Right lobe of liver (tissue), 4 donors: ENCODE measurements around the gene HPCAL4.

Experiments used
- POLR2A ChIP-seq: fragments of 450-650 bp; IDR thresholded peaks from one replicate; pipeline ENCODE4 v1.6.1; 2017; ENCODE audit warnings: antibody characterized with exemption, mild to moderate bottlenecking
- TF ChIP-seq, protein P1 (sequence below), 4 donors: fragments of 200-600 bp in 3 of 4; fragments of 450-650 bp in 1 of 4; IDR thresholded peaks; one replicate each; pipeline versions ENCODE4 v1.5.1 to v1.8.0; 2016 to 2022; ENCODE audit warnings: antibody characterized with exemption in 4 of 4, mild to moderate bottlenecking in 2 of 4
- donor health status: DM: no; HTN: no; CAD: no.
- donor health status: DM: no; HTN: no; CAD: no.
- donor health status: DM: no; HTN: yes; CAD: no.

DNA sequence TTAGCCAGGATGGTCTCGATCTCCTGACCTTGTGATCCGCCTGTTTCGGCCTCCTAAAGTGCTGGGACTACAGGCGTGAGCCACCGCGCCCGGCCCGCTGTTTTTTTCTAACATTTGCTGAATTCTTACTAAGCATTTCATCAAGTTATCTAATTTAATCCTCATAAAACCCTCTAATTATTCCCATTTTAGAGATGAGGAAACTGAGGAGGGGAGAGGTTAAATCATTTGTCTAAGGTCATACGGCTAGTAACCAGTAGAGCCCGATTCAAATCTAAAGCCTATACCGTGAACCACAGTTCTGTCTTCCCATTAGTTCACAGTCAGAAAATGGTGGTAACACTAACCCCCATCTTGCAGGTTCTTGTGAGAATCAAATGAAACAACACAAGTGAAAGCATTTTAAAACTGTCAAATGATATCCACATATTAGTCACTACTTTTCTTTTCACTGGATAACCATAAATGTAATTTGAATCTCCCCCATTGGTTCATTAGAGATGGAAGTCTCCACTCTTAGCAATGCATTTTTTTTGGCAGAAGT lies 62.4 kb downstream of the HPCAL4 start:
- TF ChIP-seq, protein P1, sequence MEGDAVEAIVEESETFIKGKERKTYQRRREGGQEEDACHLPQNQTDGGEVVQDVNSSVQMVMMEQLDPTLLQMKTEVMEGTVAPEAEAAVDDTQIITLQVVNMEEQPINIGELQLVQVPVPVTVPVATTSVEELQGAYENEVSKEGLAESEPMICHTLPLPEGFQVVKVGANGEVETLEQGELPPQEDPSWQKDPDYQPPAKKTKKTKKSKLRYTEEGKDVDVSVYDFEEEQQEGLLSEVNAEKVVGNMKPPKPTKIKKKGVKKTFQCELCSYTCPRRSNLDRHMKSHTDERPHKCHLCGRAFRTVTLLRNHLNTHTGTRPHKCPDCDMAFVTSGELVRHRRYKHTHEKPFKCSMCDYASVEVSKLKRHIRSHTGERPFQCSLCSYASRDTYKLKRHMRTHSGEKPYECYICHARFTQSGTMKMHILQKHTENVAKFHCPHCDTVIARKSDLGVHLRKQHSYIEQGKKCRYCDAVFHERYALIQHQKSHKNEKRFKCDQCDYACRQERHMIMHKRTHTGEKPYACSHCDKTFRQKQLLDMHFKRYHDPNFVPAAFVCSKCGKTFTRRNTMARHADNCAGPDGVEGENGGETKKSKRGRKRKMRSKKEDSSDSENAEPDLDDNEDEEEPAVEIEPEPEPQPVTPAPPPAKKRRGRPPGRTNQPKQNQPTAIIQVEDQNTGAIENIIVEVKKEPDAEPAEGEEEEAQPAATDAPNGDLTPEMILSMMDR (IDR thresholded peaks at IDR 0.05): no peak
- no peak for TF ChIP-seq POLR2A
